GM18502 (cell line): Measurements from ENCODE around the gene SLC33A1.
"Not testable (repeated sequence)": the region's sequence is repeated elsewhere in the genome, so short reads cannot be mapped to it uniquely, and the experiment has no call there.

ENCODE experiments used
- ATAC-seq: cut with Tn5 transposase; IDR thresholded peaks from one replicate; pipeline ENCODE4 v1.9.1; 2021; ENCODE audit warnings: mild to moderate bottlenecking; ENCODE audit not compliant: unreplicated experiment, poor library complexity

The SLC33A1 gene

GRCh38 chr3:155854141-155854940, at the start of gene SLC33A1:
Gene SLC33A1, minus strand, starts transcription at chr3:155854427. Its CDS starts 430 bp downstream, at chr3:155853997.
- peak; percentile 92 for ATAC-seq

- no peak for ATAC-seq
These were observed 41.2 kb upstream of the SLC33A1 start for GRCh38 chr3:155895379-155895900.

GRCh38 chr3:155891321-155891720, 37.1 kb upstream of the SLC33A1 start:
- ATAC-seq = no peak

- peak; percentile 68 for ATAC-seq
These were observed 36.5 kb upstream of the SLC33A1 start for GRCh38 chr3:155890671-155891190.

- no peak for ATAC-seq
These were observed 35.7 kb upstream of the SLC33A1 start for GRCh38 chr3:155889952-155890351.

GRCh38 chr3:155889212-155889611, 35.0 kb upstream of the SLC33A1 start:
- ATAC-seq = no peak

- no peak for ATAC-seq
These were observed 32.7 kb upstream of the SLC33A1 start for GRCh38 chr3:155886915-155887314.

GRCh38 chr3:155886348-155886747, 32.1 kb upstream of the SLC33A1 start:
- ATAC-seq = not testable (repeated sequence)

GRCh38 chr3:155885292-155885691, 31.1 kb upstream of the SLC33A1 start:
- no peak for ATAC-seq

- ATAC-seq = no peak
These were observed 30.1 kb upstream of the SLC33A1 start for GRCh38 chr3:155884292-155884691.

GRCh38 chr3:155880286-155880685, 26.1 kb upstream of the SLC33A1 start:
- ATAC-seq = peak; percentile 41

GRCh38 chr3:155876503-155876902, 22.3 kb upstream of the SLC33A1 start:
- ATAC-seq = no peak

- no peak for ATAC-seq
These were observed 21.8 kb upstream of the SLC33A1 start for GRCh38 chr3:155876037-155876436.

GRCh38 chr3:155872904-155873646, 18.8 kb upstream of the SLC33A1 start:
- no peak for ATAC-seq

- ATAC-seq = peak; percentile 3
These were observed 17.5 kb upstream of the SLC33A1 start for GRCh38 chr3:155871746-155872158.

- peak; percentile 29 for ATAC-seq
These were observed 16.9 kb upstream of the SLC33A1 start for GRCh38 chr3:155870945-155871745.

GRCh38 chr3:155870133-155870944, 16.1 kb upstream of the SLC33A1 start, which contains the start of gene GMPS:
Gene GMPS, plus strand, starts transcription at chr3:155870650. Its CDS starts 221 bp downstream, at chr3:155870871.
- peak; percentile 92 for ATAC-seq

GRCh38 chr3:155869691-155870090, 15.5 kb upstream of the SLC33A1 start:
- no peak for ATAC-seq

GRCh38 chr3:155863072-155863784, 9.0 kb upstream of the SLC33A1 start:
- ATAC-seq = no peak
